ENCODE results near the gene ONECUT3. TPM values are rescaled to one million over a fixed set of nuclear protein-coding genes. Genes with fewer than 3 reads are reported as not detected.
"Not testable (repeated sequence)": the region's sequence is repeated elsewhere in the genome, so short reads cannot be mapped to it uniquely, and the experiment has no call there.

Gene ONECUT3
- total RNA-seq = not detected in 2 replicates

- no peak for DNase-seq (ENCODE audit: low read depth in 2 of 2)
Measured at GRCh38 chr19:1752757-1753728, at the start of gene ONECUT3. ONECUT3 (plus strand) TSS chr19:1753506; CDS start chr19:1753663, 157 bp downstream.

GRCh38 chr19:1704339-1704738 is 49.0 kb upstream of the ONECUT3 start:
- DNase-seq (ENCODE audit: low read depth in 2 of 2) = no peak

GRCh38 chr19:1705367-1705766 is 47.9 kb upstream of the ONECUT3 start:
- DNase-seq (ENCODE audit: low read depth in 2 of 2) = no peak

- DNase-seq (ENCODE audit: low read depth in 2 of 2) = not testable (repeated sequence)
Measured at GRCh38 chr19:1706646-1707045, 46.7 kb upstream of the ONECUT3 start.

GRCh38 chr19:1707240-1707639 is 46.1 kb upstream of the ONECUT3 start:
- no peak for DNase-seq (ENCODE audit: low read depth in 2 of 2)

GRCh38 chr19:1713170-1713569 is 40.1 kb upstream of the ONECUT3 start:
- DNase-seq (ENCODE audit: low read depth in 2 of 2) = no peak

GRCh38 chr19:1715540-1715939 is 37.8 kb upstream of the ONECUT3 start:
- DNase-seq (ENCODE audit: low read depth in 2 of 2) = no peak

- no peak for DNase-seq (ENCODE audit: low read depth in 2 of 2)
Measured at GRCh38 chr19:1717200-1717969, 35.9 kb upstream of the ONECUT3 start.

- DNase-seq (ENCODE audit: low read depth in 2 of 2) = no peak
Measured at GRCh38 chr19:1717970-1718264, 35.4 kb upstream of the ONECUT3 start.

- DNase-seq (ENCODE audit: low read depth in 2 of 2) = no peak
Measured at GRCh38 chr19:1718420-1719291, 34.6 kb upstream of the ONECUT3 start.

- no peak for DNase-seq (ENCODE audit: low read depth in 2 of 2)
Measured at GRCh38 chr19:1719519-1719918, 33.8 kb upstream of the ONECUT3 start.

- no peak for DNase-seq (ENCODE audit: low read depth in 2 of 2)
Measured at GRCh38 chr19:1720237-1720636, 33.1 kb upstream of the ONECUT3 start.

GRCh38 chr19:1725100-1726064 is 27.9 kb upstream of the ONECUT3 start:
- peak; percentile 1 to 59 for DNase-seq (ENCODE audit: low read depth in 2 of 2)

GRCh38 chr19:1728816-1729567 is 24.3 kb upstream of the ONECUT3 start:
- DNase-seq (ENCODE audit: low read depth in 2 of 2) = no peak

- no peak for DNase-seq (ENCODE audit: low read depth in 2 of 2)
Measured at GRCh38 chr19:1729568-1729925, 23.8 kb upstream of the ONECUT3 start.

- DNase-seq (ENCODE audit: low read depth in 2 of 2) = no peak
Measured at GRCh38 chr19:1730157-1730556, 23.1 kb upstream of the ONECUT3 start.

GRCh38 chr19:1734321-1734966 is 18.9 kb upstream of the ONECUT3 start:
- DNase-seq (ENCODE audit: low read depth in 2 of 2) = no peak

GRCh38 chr19:1736280-1736679 is 17.0 kb upstream of the ONECUT3 start:
- DNase-seq (ENCODE audit: low read depth in 2 of 2) = no peak

GRCh38 chr19:1736927-1737326 is 16.4 kb upstream of the ONECUT3 start:
- DNase-seq (ENCODE audit: low read depth in 2 of 2) = no peak
